Ovary (tissue), 3 donors: ENCODE results near the gene FOXP1.

Experiments
- EP300 ChIP-seq: sonication (generic); formaldehyde crosslinking; IDR thresholded peaks from one replicate; pipeline ENCODE4 v1.6.1; 2017; ENCODE audit warnings: antibody characterized with exemption
- POLR2A ChIP-seq: fragments of 450-650 bp; IDR thresholded peaks from one replicate; pipeline ENCODE4 v1.6.1; 2017; ENCODE audit warnings: antibody characterized with exemption, mild to moderate bottlenecking, moderate library complexity
- TF ChIP-seq, protein P1 (sequence below), 3 donors: fragments of 450-650 bp in 2 of 3; fragments of 200-600 bp in 1 of 3; IDR thresholded peaks; one replicate each; pipeline versions ENCODE4 v1.5.1 to v1.8.0; 2016 to 2022; ENCODE audit warnings: antibody characterized with exemption in 3 of 3, mild to moderate bottlenecking in 1 of 3
- donor health status: DM: no; HTN: no; CAD: no.

DNA sequence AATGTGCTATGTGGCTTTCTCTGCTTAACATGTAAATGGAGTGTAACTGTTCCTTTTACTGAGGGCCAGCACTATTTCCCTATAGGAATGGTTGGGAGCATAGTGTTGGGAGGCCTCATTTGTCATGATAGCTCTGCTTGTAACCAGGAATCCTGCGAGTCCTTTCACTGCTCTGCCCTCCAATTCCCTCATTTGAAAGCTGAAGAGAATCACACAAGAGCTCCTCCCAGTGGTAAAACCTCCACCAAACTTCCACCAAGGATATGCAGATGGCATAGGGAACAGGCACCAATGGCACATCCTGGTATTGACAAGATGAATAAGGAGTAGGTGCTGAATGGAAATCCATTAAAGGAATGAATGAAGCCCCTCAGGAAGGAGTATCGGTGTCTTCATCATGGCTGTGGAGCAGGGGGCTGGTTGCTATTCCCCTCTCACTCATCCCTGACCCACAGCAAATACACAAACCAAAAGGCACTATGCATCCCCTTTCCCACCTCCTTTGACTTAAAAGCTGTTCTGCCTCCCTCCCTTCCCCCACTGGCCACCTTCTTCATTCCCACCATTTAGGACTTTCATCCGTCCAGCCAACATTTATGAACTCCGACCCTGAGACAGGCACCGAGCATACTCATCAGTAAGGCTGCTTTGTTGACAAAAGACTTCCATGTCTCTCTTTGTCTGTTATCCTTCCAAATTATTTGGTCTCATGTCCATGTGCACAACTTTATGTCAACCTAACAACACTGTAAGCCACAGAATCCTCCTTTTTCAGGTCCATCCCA is 560.8 kb downstream of the FOXP1 start:
- TF ChIP-seq POLR2A (no peak), EP300 (no peak)
- TF ChIP-seq, protein P1, sequence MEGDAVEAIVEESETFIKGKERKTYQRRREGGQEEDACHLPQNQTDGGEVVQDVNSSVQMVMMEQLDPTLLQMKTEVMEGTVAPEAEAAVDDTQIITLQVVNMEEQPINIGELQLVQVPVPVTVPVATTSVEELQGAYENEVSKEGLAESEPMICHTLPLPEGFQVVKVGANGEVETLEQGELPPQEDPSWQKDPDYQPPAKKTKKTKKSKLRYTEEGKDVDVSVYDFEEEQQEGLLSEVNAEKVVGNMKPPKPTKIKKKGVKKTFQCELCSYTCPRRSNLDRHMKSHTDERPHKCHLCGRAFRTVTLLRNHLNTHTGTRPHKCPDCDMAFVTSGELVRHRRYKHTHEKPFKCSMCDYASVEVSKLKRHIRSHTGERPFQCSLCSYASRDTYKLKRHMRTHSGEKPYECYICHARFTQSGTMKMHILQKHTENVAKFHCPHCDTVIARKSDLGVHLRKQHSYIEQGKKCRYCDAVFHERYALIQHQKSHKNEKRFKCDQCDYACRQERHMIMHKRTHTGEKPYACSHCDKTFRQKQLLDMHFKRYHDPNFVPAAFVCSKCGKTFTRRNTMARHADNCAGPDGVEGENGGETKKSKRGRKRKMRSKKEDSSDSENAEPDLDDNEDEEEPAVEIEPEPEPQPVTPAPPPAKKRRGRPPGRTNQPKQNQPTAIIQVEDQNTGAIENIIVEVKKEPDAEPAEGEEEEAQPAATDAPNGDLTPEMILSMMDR (IDR thresholded peaks at IDR 0.05): no peak
